WI38 (cell line): ENCODE data around the gene NCAPD2.
"Not testable (repeated sequence)": the region's sequence is repeated elsewhere in the genome, so short reads cannot be mapped to it uniquely, and the experiment has no call there.

Experiments used
- H3K4me3 ChIP-seq: 2 replicates; pipeline ENCODE4 v1.5.1; 2011; ENCODE audit warnings: low read depth, mild to moderate bottlenecking, control low read depth, low read length
- TF ChIP-seq, protein P1 (sequence below): IDR thresholded peaks from 2 replicates; pipeline ENCODE4 v1.5.1; 2012; ENCODE audit warnings: low read depth, mild to moderate bottlenecking, control low read depth, low read length

NCAPD2 gene

DNA sequence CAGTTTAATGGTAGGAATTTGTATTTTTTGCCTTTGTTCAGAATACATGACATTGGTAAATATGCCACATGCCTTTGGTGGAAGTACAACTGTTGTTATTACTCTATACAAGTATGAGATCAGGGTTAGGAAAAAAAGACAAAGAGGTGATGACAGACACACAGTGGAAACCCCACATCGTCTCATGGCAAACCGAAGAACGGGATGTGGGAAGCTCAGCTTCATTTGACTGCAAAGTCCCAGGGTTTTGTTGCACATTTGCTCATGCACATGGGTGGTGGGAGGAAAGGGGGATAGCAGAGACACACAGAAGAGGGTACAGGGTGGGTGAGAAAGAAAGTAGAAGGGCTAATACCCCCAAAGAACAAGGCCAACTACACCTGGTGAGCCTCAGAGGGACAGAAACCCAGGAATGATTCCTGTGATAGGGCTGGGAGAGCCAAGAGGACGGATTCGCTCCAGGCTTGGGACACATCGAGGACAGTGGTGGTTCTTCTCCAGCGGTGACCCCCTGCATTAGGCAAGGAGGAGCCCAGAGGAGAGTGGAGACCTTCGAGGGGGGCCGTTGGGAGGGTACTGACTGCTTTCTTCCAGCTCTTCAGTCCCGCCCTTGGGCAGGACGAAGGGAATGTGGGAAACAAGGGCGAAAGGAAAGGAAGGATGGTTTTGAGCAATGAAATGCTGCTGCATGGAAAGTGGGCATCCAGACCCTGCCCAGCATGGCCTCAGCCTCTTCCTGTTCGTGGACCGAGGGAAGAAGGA lies 31.5 kb upstream of the NCAPD2 start:
- no peak overlapping the region for H3K4me3 ChIP-seq

GRCh38 chr12:6463216-6463615 lies 30.7 kb upstream of the NCAPD2 start:
- TF ChIP-seq, protein P1, sequence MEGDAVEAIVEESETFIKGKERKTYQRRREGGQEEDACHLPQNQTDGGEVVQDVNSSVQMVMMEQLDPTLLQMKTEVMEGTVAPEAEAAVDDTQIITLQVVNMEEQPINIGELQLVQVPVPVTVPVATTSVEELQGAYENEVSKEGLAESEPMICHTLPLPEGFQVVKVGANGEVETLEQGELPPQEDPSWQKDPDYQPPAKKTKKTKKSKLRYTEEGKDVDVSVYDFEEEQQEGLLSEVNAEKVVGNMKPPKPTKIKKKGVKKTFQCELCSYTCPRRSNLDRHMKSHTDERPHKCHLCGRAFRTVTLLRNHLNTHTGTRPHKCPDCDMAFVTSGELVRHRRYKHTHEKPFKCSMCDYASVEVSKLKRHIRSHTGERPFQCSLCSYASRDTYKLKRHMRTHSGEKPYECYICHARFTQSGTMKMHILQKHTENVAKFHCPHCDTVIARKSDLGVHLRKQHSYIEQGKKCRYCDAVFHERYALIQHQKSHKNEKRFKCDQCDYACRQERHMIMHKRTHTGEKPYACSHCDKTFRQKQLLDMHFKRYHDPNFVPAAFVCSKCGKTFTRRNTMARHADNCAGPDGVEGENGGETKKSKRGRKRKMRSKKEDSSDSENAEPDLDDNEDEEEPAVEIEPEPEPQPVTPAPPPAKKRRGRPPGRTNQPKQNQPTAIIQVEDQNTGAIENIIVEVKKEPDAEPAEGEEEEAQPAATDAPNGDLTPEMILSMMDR = no peak
- H3K4me3 ChIP-seq = no peak overlapping the region

More for the DNA sequence above, 31.5 kb upstream of the NCAPD2 start:
- TF ChIP-seq, protein P1 = no peak

DNA sequence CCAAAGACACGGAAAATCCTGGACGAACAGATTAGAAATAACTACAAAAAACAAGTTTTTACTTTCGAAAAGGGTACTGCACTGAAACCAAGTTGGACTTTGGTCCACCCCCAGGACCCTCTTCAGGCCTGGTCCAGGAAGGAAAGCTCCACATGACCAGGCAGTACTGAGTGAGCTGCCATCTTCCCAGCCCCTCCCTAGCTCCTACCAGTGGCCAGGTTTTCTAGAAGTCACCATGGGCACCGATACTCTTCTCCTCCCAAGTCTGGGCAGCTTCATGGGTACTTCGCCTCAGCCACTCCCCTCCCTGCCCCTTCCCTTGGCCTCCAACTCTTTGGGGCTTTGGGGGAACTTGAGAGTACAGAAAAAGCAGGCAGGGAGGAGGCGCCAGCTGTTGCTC lies 30.0 kb upstream of the NCAPD2 start:
- TF ChIP-seq, protein P1 = no peak
- H3K4me3 ChIP-seq = no peak overlapping the region

DNA sequence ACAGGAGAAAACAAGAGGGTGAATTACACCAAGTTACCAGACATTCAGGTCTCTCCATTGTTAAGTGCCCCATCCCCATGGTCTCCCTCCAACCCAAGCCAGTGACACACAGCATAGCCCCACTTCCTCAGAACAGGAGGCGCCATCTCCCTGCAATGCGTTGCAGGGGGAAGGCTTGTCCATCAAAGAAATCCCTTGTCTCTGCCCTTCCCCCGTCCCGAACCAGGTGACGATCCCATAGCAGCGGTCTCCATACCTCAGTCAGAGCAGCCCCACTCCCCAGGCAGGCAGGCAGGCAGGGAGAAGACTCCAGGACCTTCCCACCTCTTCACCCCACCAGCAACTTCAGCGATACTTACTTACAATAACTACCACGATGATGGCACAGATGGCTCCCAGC lies 29.4 kb upstream of the NCAPD2 start:
- TF ChIP-seq, protein P1 = no peak
- H3K4me3 ChIP-seq = no peak overlapping the region

GRCh38 chr12:6465467-6466183 lies 28.3 kb upstream of the NCAPD2 start:
- no peak overlapping the region for H3K4me3 ChIP-seq
- TF ChIP-seq, protein P1 = peak; percentile 97

DNA sequence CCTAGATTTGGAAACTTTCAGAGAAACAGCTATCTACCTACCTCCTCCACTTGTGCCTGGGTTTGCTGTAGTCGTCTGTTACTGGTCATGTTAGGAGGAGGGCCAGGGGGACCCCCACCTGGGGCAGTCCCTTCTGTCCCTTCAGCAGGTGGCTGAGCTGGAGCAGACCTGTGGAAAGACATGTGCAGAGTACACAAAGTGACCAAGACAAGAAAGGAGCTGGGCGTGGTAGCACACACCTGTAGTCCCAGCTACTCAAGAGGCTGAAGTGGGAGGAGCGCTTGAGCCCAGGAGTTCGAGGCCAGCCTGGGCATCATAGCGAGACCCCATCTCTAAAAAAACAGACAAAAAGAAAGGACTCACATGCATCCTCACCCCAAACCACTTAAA lies 27.7 kb upstream of the NCAPD2 start:
- TF ChIP-seq, protein P1 = no peak
- no peak overlapping the region for H3K4me3 ChIP-seq

DNA sequence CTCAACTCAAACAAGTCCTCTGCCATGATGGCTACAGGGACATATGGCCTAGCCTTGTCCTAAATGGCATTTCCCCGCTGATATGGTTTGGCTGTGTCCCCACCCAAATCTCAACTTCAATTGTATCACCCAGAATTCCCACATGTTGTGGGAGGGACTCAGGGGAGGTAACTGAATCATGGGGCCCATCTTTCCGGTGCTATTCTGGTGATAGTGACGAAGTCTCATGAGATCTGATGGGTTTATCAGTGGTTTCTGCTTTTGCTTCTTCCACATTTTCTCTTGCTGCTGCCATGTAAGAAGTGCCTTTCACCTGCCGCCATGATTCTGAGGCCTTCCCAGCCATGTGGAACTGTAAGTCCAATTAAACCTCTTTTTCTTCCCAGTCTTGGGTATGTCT lies 27.2 kb upstream of the NCAPD2 start:
- not testable (repeated sequence) for H3K4me3 ChIP-seq

DNA sequence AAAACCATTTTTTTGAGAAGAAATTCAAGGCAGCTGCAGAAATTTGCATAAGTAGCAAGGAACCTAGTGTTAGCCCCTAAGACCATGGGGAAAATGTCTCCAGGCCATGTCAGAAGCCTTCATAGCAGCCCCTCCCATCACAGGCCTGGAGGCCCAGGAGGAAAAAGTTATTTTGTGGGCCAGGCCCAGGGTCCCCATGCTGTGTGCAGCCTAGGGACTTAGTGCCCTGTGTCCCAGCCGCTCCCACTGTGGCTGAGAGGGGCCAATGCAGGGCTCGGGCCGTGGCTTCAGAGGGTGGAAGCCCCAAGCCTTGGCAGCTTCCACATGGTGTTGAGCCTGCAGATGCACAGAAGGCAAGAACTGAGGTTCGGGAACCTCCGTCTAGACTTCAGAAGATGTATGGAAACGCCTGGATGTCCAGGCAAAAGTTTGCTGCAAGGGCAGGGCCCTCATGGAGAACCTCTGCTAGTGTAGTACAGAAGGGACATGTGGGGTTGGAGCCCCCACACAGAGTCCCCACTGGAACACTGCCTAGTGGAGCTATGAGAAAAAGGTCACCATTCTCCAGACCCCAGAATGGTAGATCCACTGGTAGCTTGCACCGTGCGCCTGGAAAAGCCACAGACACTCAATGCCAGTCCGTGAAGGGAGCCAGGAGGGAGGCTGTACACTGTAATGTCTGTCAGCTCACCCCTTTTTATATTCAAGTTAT lies 26.2 kb upstream of the NCAPD2 start:
- not testable (repeated sequence) for H3K4me3 ChIP-seq
